ENCODE measurements around the gene TYK2. TPM values are rescaled to one million over a fixed set of nuclear protein-coding genes. Genes with fewer than 3 reads are reported as not detected.

TYK2 gene
- total and polyA plus RNA-seq, 2 experiments from 2014 or later: 63.6 to 94.3 TPM

DNA sequence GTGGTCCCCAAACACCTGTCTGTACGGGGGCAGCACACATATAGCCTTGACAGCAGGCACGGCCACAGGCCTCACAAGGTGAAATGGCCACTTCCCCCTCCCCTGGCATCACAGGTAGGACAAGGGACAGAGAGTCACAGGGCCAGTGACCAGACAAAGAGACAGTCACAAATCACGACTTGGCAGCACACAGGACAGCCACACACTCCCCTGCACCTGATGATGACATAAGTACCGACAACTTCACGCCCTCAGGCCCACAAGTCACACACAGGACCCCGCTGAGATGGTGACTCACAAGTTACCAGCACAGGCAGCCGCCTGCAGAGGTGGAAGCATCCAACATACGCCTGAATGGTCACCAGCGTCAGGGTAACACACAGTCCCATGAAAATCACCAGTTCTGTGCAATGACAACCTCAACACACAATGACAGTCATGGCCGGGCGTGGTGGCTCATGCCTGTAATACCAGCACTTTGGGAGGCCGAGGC lies 16.5 kb downstream of the TYK2 start:
- Histone ChIP-seq H3K4me3 (no peak overlapping the region), H2AFZ (no peak overlapping the region), H3K36me3 (replicated peaks; ENCODE audit: insufficient read depth, low read depth) (no peaks in the 10 kb centered on the region), H3K9me3 (ENCODE audit: low read depth) (no peaks in the 10 kb centered on the region), H3K79me2 (no peaks in the 10 kb centered on the region), H4K20me1 (ENCODE audit: insufficient read depth, poor library complexity, severe bottlenecking) (no peaks in the 10 kb centered on the region), H3K4me2 (no peak overlapping the region), H3K27me3 (no peaks in the 10 kb centered on the region), H3K9me2 (replicated peaks; ENCODE audit: insufficient read depth) (no peaks in the 10 kb centered on the region), H3K4me1 (ENCODE audit: insufficient read depth) (no peaks in the 10 kb centered on the region), H3K27ac (no peak overlapping the region)
- no peak for TF ChIP-seq EZH2 (IDR thresholded peaks at IDR 0.05; ENCODE audit: borderline replicate concordance)
- TF ChIP-seq, protein P1, sequence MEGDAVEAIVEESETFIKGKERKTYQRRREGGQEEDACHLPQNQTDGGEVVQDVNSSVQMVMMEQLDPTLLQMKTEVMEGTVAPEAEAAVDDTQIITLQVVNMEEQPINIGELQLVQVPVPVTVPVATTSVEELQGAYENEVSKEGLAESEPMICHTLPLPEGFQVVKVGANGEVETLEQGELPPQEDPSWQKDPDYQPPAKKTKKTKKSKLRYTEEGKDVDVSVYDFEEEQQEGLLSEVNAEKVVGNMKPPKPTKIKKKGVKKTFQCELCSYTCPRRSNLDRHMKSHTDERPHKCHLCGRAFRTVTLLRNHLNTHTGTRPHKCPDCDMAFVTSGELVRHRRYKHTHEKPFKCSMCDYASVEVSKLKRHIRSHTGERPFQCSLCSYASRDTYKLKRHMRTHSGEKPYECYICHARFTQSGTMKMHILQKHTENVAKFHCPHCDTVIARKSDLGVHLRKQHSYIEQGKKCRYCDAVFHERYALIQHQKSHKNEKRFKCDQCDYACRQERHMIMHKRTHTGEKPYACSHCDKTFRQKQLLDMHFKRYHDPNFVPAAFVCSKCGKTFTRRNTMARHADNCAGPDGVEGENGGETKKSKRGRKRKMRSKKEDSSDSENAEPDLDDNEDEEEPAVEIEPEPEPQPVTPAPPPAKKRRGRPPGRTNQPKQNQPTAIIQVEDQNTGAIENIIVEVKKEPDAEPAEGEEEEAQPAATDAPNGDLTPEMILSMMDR (IDR thresholded peaks at IDR 0.05; ENCODE audit: poor library complexity): no peak
- no peak for TF ChIP-seq EZH2phosphoT487 (IDR thresholded peaks at IDR 0.05; ENCODE audit: low read depth, severe bottlenecking, unreplicated experiment)
- no peak for DNase-seq (ENCODE audit: low spot score)
- WGBS (ENCODE audit: low lambda C conversion rate, missing lambda C conversion rate): 93% methylated on average over 12 of the region's 12 CpGs

GRCh38 chr19:10362259-10362658 lies 18.1 kb downstream of the TYK2 start:
- Histone ChIP-seq H3K9me2 (replicated peaks; ENCODE audit: insufficient read depth) (no peaks in the 10 kb centered on the region), H3K27ac (no peak overlapping the region), H3K36me3 (replicated peaks; ENCODE audit: insufficient read depth, low read depth) (no peaks in the 10 kb centered on the region), H3K4me2 (no peak overlapping the region), H3K79me2 (no peaks in the 10 kb centered on the region), H3K4me3 (no peak overlapping the region), H4K20me1 (ENCODE audit: insufficient read depth, poor library complexity, severe bottlenecking) (no peaks in the 10 kb centered on the region), H3K9me3 (ENCODE audit: low read depth) (no peaks in the 10 kb centered on the region), H2AFZ (no peak overlapping the region), H3K27me3 (no peaks in the 10 kb centered on the region), H3K4me1 (ENCODE audit: insufficient read depth) (no peaks in the 10 kb centered on the region)
- no peak for DNase-seq (ENCODE audit: low spot score)
- TF ChIP-seq, protein P1 (IDR thresholded peaks at IDR 0.05; ENCODE audit: poor library complexity): no peak
- TF ChIP-seq EZH2 (IDR thresholded peaks at IDR 0.05; ENCODE audit: borderline replicate concordance): no peak
- TF ChIP-seq EZH2phosphoT487 (IDR thresholded peaks at IDR 0.05; ENCODE audit: low read depth, severe bottlenecking, unreplicated experiment): no peak
- 95% methylated on average over 17 of the region's 18 CpGs for WGBS (ENCODE audit: low lambda C conversion rate, missing lambda C conversion rate)

DNA sequence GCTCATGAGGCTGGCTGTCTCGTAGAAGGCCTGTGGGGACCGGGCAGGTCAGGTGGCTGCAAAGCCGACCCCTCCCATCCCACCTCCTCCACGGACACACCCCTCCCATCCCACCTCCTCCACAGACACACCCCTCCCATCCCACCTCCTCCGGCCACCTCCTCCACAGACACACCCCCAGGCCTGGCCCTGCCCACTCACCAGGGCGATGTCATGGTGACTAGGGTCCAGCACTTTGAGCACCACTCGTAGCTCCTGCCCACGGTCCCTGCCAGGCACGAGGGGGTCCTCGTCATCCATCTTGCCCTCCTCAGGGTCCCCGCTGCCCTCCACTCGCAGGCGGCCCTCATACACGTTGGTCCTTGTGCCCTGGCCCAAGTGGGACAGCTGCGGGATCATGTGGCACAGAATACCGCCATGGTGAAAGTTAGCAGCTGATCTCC lies 18.8 kb downstream of the TYK2 start:
- WGBS (ENCODE audit: low lambda C conversion rate, missing lambda C conversion rate): 91% methylated on average over 12 of the region's 16 CpGs

More for the DNA sequence above, 18.8 kb downstream of the TYK2 start:
- no peaks in the 10 kb centered on the region for H4K20me1 ChIP-seq (ENCODE audit: insufficient read depth, poor library complexity, severe bottlenecking)
- no peaks in the 10 kb centered on the region for H3K79me2 ChIP-seq
- no peaks in the 10 kb centered on the region for H3K4me1 ChIP-seq (ENCODE audit: insufficient read depth)
- H3K9me3 ChIP-seq (ENCODE audit: low read depth): no peaks in the 10 kb centered on the region
- H3K27ac ChIP-seq: no peak overlapping the region
- DNase-seq (ENCODE audit: low spot score): no peak
- H3K4me2 ChIP-seq: no peak overlapping the region
- no peak for TF ChIP-seq EZH2phosphoT487 (IDR thresholded peaks at IDR 0.05; ENCODE audit: low read depth, severe bottlenecking, unreplicated experiment)
- TF ChIP-seq EZH2 (IDR thresholded peaks at IDR 0.05; ENCODE audit: borderline replicate concordance): no peak
- TF ChIP-seq, protein P1 (IDR thresholded peaks at IDR 0.05; ENCODE audit: poor library complexity): no peak
- no peaks in the 10 kb centered on the region for H3K27me3 ChIP-seq
- no peaks in the 10 kb centered on the region for H3K36me3 ChIP-seq (replicated peaks; ENCODE audit: insufficient read depth, low read depth)
- no peaks in the 10 kb centered on the region for H3K9me2 ChIP-seq (replicated peaks; ENCODE audit: insufficient read depth)
- no peak overlapping the region for H2AFZ ChIP-seq
- no peak overlapping the region for H3K4me3 ChIP-seq

All from hepatocyte (in vitro differentiated cells).